HEK293 (cell line): ENCODE data around the gene ARHGEF39.

Experiments
- CTCF ChIP-seq: fragments of 450-650 bp; formaldehyde crosslinking; IDR thresholded peaks from 2 replicates; pipeline ENCODE4 v1.5.1; 2016; ENCODE audit warnings: missing biosample characterization, missing genetic modification characterization
- SP7 ChIP-seq: fragments of 450-650 bp; formaldehyde crosslinking; IDR thresholded peaks from 2 replicates; pipeline ENCODE4 v1.5.1; 2016; ENCODE audit warnings: missing biosample characterization, missing genetic modification characterization
- ZBTB8A ChIP-seq: fragments of 450-650 bp; formaldehyde crosslinking; IDR thresholded peaks from 2 replicates; pipeline ENCODE4 v1.5.1; 2016; ENCODE audit warnings: missing biosample characterization, missing genetic modification characterization
- ZNF112 ChIP-seq: fragments of 450-650 bp; formaldehyde crosslinking; IDR thresholded peaks from 2 replicates; pipeline ENCODE4 v1.5.0; 2017; ENCODE audit warnings: missing biosample characterization, missing genetic modification characterization
- ZNF404 ChIP-seq: fragments of 450-650 bp; formaldehyde crosslinking; IDR thresholded peaks from 2 replicates; pipeline ENCODE4 v1.5.1; 2017; ENCODE audit warnings: missing biosample characterization, missing genetic modification characterization
- ZNF513 ChIP-seq: fragments of 450-650 bp; IDR thresholded peaks from 2 replicates; pipeline ENCODE4 v1.5.1; 2018; ENCODE audit warnings: missing biosample characterization, missing genetic modification characterization
- ZNF585B ChIP-seq: fragments of 450-650 bp; formaldehyde crosslinking; IDR thresholded peaks from 2 replicates; pipeline ENCODE4 v1.5.1; 2016; ENCODE audit warnings: missing biosample characterization, missing genetic modification characterization
- ZNF629 ChIP-seq: fragments of 450-650 bp; formaldehyde crosslinking; IDR thresholded peaks from 2 replicates; pipeline ENCODE4 v1.5.1; 2017; ENCODE audit warnings: missing biosample characterization, missing genetic modification characterization
- ZSCAN30 ChIP-seq: fragments of 450-650 bp; IDR thresholded peaks from 2 replicates; pipeline ENCODE4 v1.5.1; 2018; ENCODE audit warnings: missing biosample characterization, mild to moderate bottlenecking, missing genetic modification characterization, moderate library complexity
- TF ChIP-seq, protein P1 (sequence below): fragments of 450-650 bp; formaldehyde crosslinking; conservative IDR thresholded peaks from 2 replicates; pipeline ENCODE4 v1.5.1; 2016; ENCODE audit warnings: low read depth, missing biosample characterization, missing genetic modification characterization
- TF ChIP-seq, protein P2 (sequence below): fragments of 450-650 bp; formaldehyde crosslinking; IDR thresholded peaks from 2 replicates; pipeline ENCODE4 v1.5.1; 2016; ENCODE audit warnings: missing biosample characterization, missing genetic modification characterization

DNA sequence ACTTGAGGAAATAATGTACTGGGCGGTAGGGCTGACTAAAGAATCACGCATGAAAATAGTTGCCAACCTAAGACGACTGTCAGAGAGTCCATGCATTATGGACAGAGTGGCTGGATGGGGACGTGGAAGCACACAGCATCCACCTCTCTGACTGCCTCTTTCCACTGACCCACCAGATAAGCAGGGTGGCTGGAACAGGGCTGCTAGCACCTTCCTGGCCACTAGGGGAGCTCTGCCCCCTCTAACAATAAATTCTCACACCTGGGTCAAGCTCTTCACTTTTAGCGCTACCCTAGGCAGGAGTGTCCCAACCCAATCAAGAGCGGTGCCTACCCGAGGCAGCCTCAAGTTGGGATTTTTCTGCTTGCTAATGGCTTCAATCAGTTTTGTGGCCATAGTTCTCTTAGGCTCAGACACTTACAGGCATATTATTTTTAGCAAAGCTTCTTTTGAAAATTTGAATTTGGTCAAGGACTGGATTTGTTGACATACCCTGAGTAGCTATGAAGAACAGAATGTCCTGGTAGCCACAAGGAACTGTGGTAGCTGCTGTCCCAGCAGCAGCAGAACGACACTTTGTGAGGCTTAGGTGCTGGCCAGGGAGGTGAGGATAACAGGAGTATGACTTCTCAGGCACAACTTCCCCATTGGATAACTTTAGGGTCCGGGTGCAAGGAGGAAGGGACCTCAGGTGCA lies 31.7 kb upstream of the ARHGEF39 start:
- no peak for TF ChIP-seq ZNF112 (tag by site-specific recombination)
- TF ChIP-seq, protein P1, sequence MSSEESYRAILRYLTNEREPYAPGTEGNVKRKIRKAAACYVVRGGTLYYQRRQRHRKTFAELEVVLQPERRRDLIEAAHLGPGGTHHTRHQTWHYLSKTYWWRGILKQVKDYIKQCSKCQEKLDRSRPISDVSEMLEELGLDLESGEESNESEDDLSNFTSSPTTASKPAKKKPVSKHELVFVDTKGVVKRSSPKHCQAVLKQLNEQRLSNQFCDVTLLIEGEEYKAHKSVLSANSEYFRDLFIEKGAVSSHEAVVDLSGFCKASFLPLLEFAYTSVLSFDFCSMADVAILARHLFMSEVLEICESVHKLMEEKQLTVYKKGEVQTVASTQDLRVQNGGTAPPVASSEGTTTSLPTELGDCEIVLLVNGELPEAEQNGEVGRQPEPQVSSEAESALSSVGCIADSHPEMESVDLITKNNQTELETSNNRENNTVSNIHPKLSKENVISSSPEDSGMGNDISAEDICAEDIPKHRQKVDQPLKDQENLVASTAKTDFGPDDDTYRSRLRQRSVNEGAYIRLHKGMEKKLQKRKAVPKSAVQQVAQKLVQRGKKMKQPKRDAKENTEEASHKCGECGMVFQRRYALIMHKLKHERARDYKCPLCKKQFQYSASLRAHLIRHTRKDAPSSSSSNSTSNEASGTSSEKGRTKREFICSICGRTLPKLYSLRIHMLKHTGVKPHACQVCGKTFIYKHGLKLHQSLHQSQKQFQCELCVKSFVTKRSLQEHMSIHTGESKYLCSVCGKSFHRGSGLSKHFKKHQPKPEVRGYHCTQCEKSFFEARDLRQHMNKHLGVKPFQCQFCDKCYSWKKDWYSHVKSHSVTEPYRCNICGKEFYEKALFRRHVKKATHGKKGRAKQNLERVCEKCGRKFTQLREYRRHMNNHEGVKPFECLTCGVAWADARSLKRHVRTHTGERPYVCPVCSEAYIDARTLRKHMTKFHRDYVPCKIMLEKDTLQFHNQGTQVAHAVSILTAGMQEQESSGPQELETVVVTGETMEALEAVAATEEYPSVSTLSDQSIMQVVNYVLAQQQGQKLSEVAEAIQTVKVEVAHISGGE (tag by site-specific recombination), result no peak
- no peak; the same call in 1 of the 2 replicates for TF ChIP-seq CTCF (tag by site-specific recombination)
- TF ChIP-seq, protein P2, sequence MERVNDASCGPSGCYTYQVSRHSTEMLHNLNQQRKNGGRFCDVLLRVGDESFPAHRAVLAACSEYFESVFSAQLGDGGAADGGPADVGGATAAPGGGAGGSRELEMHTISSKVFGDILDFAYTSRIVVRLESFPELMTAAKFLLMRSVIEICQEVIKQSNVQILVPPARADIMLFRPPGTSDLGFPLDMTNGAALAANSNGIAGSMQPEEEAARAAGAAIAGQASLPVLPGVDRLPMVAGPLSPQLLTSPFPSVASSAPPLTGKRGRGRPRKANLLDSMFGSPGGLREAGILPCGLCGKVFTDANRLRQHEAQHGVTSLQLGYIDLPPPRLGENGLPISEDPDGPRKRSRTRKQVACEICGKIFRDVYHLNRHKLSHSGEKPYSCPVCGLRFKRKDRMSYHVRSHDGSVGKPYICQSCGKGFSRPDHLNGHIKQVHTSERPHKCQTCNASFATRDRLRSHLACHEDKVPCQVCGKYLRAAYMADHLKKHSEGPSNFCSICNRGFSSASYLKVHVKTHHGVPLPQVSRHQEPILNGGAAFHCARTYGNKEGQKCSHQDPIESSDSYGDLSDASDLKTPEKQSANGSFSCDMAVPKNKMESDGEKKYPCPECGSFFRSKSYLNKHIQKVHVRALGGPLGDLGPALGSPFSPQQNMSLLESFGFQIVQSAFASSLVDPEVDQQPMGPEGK (tag by site-specific recombination), result no peak
- no peak for TF ChIP-seq ZNF404 (tag by site-specific recombination)
- no peak for TF ChIP-seq ZBTB8A
- no peak for TF ChIP-seq ZSCAN30 (tag by site-specific recombination)
- no peak for TF ChIP-seq SP7 (tag by site-specific recombination)
- TF ChIP-seq ZNF585B (tag by site-specific recombination), result no peak
- TF ChIP-seq ZNF629 (tag by site-specific recombination), result no peak
- no peak for TF ChIP-seq ZNF513 (tag by site-specific recombination)
